Thoracic aorta (tissue), 2 donors: Measurements from ENCODE around the gene PDZRN4. TPM values are rescaled to one million over a fixed set of nuclear protein-coding genes. Genes with fewer than 3 reads are reported as not detected.

Source experiments
- ATAC-seq: fragments of 150-250 bp; one replicate; pipeline ENCODE4 v1.8.0; 2017; ENCODE audit warnings: low read depth; ENCODE audit not compliant: insufficient number of reproducible peaks, low FRiP score
- DNase-seq: peaks from one replicate; pipeline ENCODE4 v3.0.0-alpha.2; 2020; ENCODE audit warnings: low spot score
- H3K27ac ChIP-seq, 2 donors: fragments of 200-600 bp; sonication (generic); 1 replicate in 1 of 2; 2 replicates in 1 of 2; pipeline ENCODE4 v1.5.1; 2016; ENCODE audit warnings: mild to moderate bottlenecking in 2 of 2, moderate library complexity in 2 of 2
- H3K27me3 ChIP-seq: fragments of 200-600 bp; sonication (generic); replicated peaks from 2 replicates; pipeline ENCODE4 v1.6.0; 2016; ENCODE audit warnings: mild to moderate bottlenecking; ENCODE audit not compliant: insufficient read depth
- H3K36me3 ChIP-seq: fragments of 200-600 bp; sonication (generic); one replicate; pipeline ENCODE4 v1.5.1; 2016
- H3K4me1 ChIP-seq, 2 donors: fragments of 200-600 bp; sonication (generic); 1 replicate in 1 of 2; 2 replicates in 1 of 2; pipeline versions ENCODE4 v1.5.1 to v1.6.0; 2016; ENCODE audit warnings: low read depth in 2 of 2, mild to moderate bottlenecking in 1 of 2; ENCODE audit not compliant: control insufficient read depth in 1 of 2
- H3K4me3 ChIP-seq: fragments of 200-600 bp; sonication (generic); 2 replicates; pipeline ENCODE4 v1.5.1; 2016; ENCODE audit warnings: mild to moderate bottlenecking
- H3K9me3 ChIP-seq: fragments of 200-600 bp; sonication (generic); 2 replicates; pipeline ENCODE4 v1.5.1; 2016
- total RNA-seq, 2 donors: library from RNA; depleted of rRNA; stranded (reverse); fragments of >200 nt; gene quantifications; one replicate each; pipeline versions ENCODE4 v1.1.0 to v1.2.3, GENCODE V29; 2016
- TF ChIP-seq, protein P1 (sequence below): fragments of 200-600 bp; sonication (generic); IDR thresholded peaks from one replicate; pipeline ENCODE4 v1.5.1; 2019; ENCODE audit warnings: antibody characterized with exemption

Gene PDZRN4
- total RNA-seq, 2 donors from 2014 or later, result 6.1 to 12.5 TPM

DNA sequence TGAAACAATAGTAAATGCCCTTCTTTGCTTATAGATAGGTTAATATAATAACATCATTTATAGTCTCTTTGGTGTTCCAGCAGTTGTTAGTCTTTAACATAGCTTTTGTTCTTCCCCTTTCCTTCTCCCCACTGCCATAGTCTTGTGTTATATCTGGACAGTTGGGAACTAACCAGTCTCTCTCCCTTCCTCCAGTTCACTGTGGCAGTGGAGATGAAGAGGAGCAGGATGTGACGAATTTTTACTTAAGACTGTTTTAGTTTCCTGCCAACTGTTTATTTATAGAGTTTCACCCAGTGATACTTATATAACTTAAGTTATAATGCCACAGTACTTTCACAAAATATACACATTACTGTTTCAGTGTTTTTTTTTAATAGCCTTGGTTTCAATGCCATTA, 277.4 kb downstream of the PDZRN4 start:
- no peak for DNase-seq
- no peaks in the 10 kb centered on the region for H3K9me3 ChIP-seq
- H3K36me3 ChIP-seq, result no peaks in the 10 kb centered on the region
- H3K27me3 ChIP-seq, result no peaks in the 10 kb centered on the region
- TF ChIP-seq, protein P1, sequence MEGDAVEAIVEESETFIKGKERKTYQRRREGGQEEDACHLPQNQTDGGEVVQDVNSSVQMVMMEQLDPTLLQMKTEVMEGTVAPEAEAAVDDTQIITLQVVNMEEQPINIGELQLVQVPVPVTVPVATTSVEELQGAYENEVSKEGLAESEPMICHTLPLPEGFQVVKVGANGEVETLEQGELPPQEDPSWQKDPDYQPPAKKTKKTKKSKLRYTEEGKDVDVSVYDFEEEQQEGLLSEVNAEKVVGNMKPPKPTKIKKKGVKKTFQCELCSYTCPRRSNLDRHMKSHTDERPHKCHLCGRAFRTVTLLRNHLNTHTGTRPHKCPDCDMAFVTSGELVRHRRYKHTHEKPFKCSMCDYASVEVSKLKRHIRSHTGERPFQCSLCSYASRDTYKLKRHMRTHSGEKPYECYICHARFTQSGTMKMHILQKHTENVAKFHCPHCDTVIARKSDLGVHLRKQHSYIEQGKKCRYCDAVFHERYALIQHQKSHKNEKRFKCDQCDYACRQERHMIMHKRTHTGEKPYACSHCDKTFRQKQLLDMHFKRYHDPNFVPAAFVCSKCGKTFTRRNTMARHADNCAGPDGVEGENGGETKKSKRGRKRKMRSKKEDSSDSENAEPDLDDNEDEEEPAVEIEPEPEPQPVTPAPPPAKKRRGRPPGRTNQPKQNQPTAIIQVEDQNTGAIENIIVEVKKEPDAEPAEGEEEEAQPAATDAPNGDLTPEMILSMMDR, result no peak
- H3K4me3 ChIP-seq, result no peak overlapping the region
- no peak for ATAC-seq
- no peak overlapping the region for H3K27ac ChIP-seq
- H3K4me1 ChIP-seq, result no peaks in the 10 kb centered on the region

DNA sequence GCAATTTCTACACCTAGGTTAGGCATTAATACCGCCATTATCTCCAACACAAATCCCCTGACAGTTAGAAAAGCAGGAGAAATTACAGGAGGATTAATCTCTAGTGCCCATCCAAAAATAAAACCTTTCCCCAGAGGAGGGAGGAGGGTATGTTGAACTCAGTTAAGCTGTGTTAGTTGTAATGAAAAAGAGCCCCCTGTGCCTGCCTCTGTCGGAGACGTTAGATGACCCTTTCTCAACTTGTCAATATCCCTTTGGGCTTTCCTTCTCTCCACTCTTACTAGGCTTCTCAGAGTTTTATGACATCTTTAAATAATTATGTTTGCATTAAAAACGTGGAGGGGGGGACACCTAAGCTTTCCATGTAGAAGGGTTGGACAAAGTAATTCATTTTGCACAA, 278.2 kb downstream of the PDZRN4 start:
- TF ChIP-seq, protein P1, result no peak
- ATAC-seq (no peak), DNase-seq (no peak)
- no peaks in the 10 kb centered on the region for H3K9me3 ChIP-seq
- no peak overlapping the region for H3K4me3 ChIP-seq
- H3K36me3 ChIP-seq, result no peaks in the 10 kb centered on the region
- H3K27ac ChIP-seq, result no peak overlapping the region
- no peaks in the 10 kb centered on the region for H3K4me1 ChIP-seq
- no peaks in the 10 kb centered on the region for H3K27me3 ChIP-seq

DNA sequence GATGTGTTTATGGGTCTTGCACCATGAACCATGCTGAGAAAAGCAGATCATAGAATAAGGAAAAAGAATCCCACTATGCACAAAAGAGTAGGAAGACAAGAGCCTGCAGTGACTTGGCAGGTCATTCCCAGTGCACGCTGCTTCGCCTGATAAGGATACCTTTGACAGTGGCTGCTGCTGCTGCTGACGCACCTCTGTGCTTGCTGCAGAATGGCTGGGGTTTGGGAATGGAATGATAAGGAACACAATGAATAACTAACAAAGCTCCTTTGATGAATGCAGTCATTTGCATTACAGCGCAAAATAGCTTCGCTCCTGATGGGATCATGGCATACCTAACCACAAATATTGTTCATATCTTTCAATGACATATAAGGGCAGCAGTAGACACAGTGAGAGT, 278.7 kb downstream of the PDZRN4 start:
- ATAC-seq, result no peak
- DNase-seq, result no peak

DNA sequence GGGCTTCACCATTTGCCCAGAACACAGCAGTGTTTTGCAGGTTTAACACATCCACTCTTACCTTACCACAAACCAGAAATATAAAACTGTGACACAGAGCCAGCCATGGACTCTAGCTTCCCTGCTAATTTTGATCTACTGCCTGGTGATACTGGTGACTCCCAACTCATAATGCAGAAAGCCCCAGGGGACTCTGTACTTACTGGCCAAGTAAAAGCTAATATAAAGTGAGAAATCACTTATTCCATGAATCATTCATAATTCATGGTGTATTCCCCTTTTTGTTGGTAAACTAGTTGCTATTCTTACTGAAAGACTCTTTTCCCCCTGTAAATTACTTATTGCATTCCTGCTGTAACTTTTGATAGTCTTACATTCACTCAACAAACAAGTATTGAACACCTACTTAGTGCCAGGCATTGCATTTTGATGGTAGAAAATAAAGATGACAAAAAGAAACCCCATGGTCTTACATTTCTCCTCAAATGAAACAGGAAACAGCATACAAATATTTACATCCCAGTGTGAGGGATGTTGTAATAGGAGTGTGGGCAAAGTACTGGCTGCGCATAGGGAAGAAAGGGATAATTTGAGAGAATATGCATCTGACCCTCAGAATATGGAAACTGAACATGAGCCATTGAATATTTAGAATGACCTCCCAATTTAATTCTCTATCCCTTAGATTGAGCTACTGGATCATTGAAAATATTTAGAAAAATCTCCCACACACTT, 279.6 kb downstream of the PDZRN4 start:
- Histone ChIP-seq H3K36me3 (no peaks in the 10 kb centered on the region), H3K4me1 (no peaks in the 10 kb centered on the region), H3K4me3 (no peak overlapping the region), H3K27me3 (no peaks in the 10 kb centered on the region), H3K9me3 (no peaks in the 10 kb centered on the region), H3K27ac (no peak overlapping the region)
- TF ChIP-seq, protein P1, result no peak
- no peak for ATAC-seq
- no peak for DNase-seq

More for the DNA sequence above, 278.7 kb downstream of the PDZRN4 start:
- H3K4me3 ChIP-seq, result no peak overlapping the region
- TF ChIP-seq, protein P1, result no peak
- no peaks in the 10 kb centered on the region for H3K27me3 ChIP-seq
- no peak overlapping the region for H3K27ac ChIP-seq
- H3K4me1 ChIP-seq, result no peaks in the 10 kb centered on the region
- H3K9me3 ChIP-seq, result no peaks in the 10 kb centered on the region
- no peaks in the 10 kb centered on the region for H3K36me3 ChIP-seq

DNA sequence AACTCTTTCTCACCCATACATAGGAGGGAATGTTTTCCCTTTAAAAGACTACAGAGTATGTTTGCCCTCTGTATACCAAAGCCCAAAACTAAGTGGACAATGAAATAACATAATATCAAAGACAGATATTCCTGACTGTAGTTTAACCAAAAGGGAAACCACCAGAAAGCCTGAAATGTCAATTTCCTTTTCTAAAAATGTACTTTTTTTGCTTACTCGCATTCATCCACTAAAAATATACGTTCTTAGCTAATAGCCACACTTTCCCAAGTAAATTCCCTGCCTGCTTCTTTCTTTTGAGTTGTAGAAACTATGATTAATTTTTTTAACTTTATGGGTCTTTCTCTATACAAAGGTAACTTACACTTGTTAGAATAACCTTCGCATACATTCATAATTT, 280.2 kb downstream of the PDZRN4 start:
- Histone ChIP-seq H3K4me1 (no peaks in the 10 kb centered on the region), H3K4me3 (no peak overlapping the region), H3K9me3 (no peaks in the 10 kb centered on the region), H3K36me3 (no peaks in the 10 kb centered on the region), H3K27me3 (no peaks in the 10 kb centered on the region), H3K27ac (no peak overlapping the region)
- no peak for ATAC-seq
- no peak for DNase-seq
- TF ChIP-seq, protein P1, result no peak
